H1 (cell line): ENCODE measurements around the gene CDC45. TPM values are rescaled to one million over a fixed set of nuclear protein-coding genes. Genes with fewer than 3 reads are reported as not detected.

Experiments
- SIX5 ChIP-seq: IDR thresholded peaks from 2 replicates; pipeline ENCODE4 v1.6.1; 2011; ENCODE audit warnings: mild to moderate bottlenecking, low read depth, low read length
- polyA plus RNA-seq, 7 experiments: library from polyadenylated mRNA; depleted of rRNA in 3 of 7; stranded (reverse) in 5 of 7; unstranded in 2 of 7; fragments of >200 nt in 5 of 7; fragments of 200-250 nt in 2 of 7; gene quantifications; 1 replicate in 5 of 7; 2 replicates in 1 of 7; 4 replicates in 1 of 7; pipeline versions ENCODE4 v1.2.1 to v1.2.3, GENCODE V29; 2011 to 2013; ENCODE audit warnings: missing spikeins in 2 of 7, mixed read lengths in 2 of 7
- total RNA-seq: library from RNA; stranded (reverse); fragmentation: NEBNext Ultra II Directional; extraction: Animal tissue kit (Norgen Biotek cat#: 25700); gene quantifications from 2 replicates; pipeline ENCODE4 v1.2.1, GENCODE V29; 2021
- TF ChIP-seq, protein P1 (sequence below): IDR thresholded peaks from 2 replicates; pipeline ENCODE4 v1.6.1; 2011; ENCODE audit warnings: low read depth, mild to moderate bottlenecking, low read length; ENCODE audit not compliant: insufficient read depth

Gene CDC45
- total and polyA plus RNA-seq, 2 of the 8 experiments (the other 6 are each of a cell fraction or from before 2014, with no cell fraction given), result 31.9 to 37.7 TPM

DNA sequence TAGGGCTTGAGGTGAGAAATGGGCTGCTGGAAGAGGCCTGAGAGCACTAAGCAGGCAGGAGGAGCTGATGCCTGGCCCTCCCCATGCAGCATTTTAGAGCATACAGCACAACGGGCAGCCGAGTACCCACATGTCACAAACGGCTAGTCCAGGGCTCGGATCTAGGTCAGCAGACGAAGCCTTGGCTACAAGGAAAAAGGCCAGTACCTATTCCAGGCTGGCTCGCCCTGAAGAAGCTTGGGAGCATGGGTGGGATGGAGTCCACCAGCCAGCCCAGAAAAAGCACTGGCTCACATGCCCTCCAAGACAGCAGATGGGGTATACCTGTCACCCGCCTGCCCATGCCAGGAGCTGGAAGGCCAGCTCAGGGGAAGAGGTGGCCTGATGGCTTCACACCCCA, 10.3 kb upstream of the CDC45 start (continued):
- no peak for TF ChIP-seq SIX5
- TF ChIP-seq, protein P1, sequence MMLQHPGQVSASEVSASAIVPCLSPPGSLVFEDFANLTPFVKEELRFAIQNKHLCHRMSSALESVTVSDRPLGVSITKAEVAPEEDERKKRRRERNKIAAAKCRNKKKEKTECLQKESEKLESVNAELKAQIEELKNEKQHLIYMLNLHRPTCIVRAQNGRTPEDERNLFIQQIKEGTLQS, result no peak
